ENCODE data around the gene NUDT5.
A peak's percentile ranks its signal among the peaks of the same experiment; 100 is the strongest.

The NUDT5 gene

GRCh38 chr10:12162927-12163326 lies 32.8 kb downstream of the NUDT5 start:
- DNase-seq, result no peak

GRCh38 chr10:12160664-12161063 lies 35.0 kb downstream of the NUDT5 start:
- DNase-seq, result no peak

- DNase-seq, result no peak
Measured at GRCh38 chr10:12158111-12158510, 37.6 kb downstream of the NUDT5 start.

GRCh38 chr10:12156367-12157123 lies 39.1 kb downstream of the NUDT5 start:
- no peak for DNase-seq

GRCh38 chr10:12154516-12154915 lies 41.2 kb downstream of the NUDT5 start:
- no peak for DNase-seq

GRCh38 chr10:12150163-12150562 lies 45.5 kb downstream of the NUDT5 start:
- no peak for DNase-seq

- DNase-seq, result no peak
Measured at GRCh38 chr10:12144538-12144937, 51.2 kb downstream of the NUDT5 start.

- DNase-seq, result no peak
Measured at GRCh38 chr10:12140038-12140437, 55.7 kb downstream of the NUDT5 start.

GRCh38 chr10:12135631-12136030 lies 60.1 kb downstream of the NUDT5 start:
- DNase-seq, result no peak

GRCh38 chr10:12130237-12130872 lies 65.3 kb downstream of the NUDT5 start:
- peak; percentile 54 for DNase-seq

- peak; percentile 98 for DNase-seq
Measured at GRCh38 chr10:12129222-12130111, 66.2 kb downstream of the NUDT5 start, which contains the start of gene SEC61A2. TSS of gene SEC61A2 (plus strand) at chr10:12129677. CDS start at chr10:12129788, 111 bp downstream.

GRCh38 chr10:12121673-12122072 lies 74.0 kb downstream of the NUDT5 start:
- no peak for DNase-seq

All from activated CD4-positive, alpha-beta T cell treated with anti-CD3 and anti-CD28 coated beads for 48 hours (primary cell).